NCI-H2107 treated with DMSO at 0.1 percent for 48 hours (cell line): ENCODE results near the gene TRIM24.

Experiments used
- DNase-seq: peaks from one replicate; lab custom pipeline; 2025; ENCODE audit not compliant: unreplicated experiment; lab: John Stamatoyannopoulos, UW

Gene TRIM24

GRCh38 chr7:138568655-138569054 lies 108.6 kb downstream of the TRIM24 start:
- no peak for DNase-seq

GRCh38 chr7:138569418-138569817 lies 109.4 kb downstream of the TRIM24 start:
- DNase-seq, result no peak

- no peak for DNase-seq
Measured at GRCh38 chr7:138570715-138571114, 110.7 kb downstream of the TRIM24 start.

GRCh38 chr7:138573741-138574140 lies 113.7 kb downstream of the TRIM24 start:
- no peak for DNase-seq

GRCh38 chr7:138575897-138576428 lies 115.9 kb downstream of the TRIM24 start:
- no peak for DNase-seq

GRCh38 chr7:138579136-138579535 lies 119.1 kb downstream of the TRIM24 start:
- DNase-seq, result no peak

- no peak for DNase-seq
Measured at GRCh38 chr7:138579671-138580070, 119.6 kb downstream of the TRIM24 start.

- DNase-seq, result no peak
Measured at GRCh38 chr7:138581065-138581464, 121.0 kb downstream of the TRIM24 start.

GRCh38 chr7:138584283-138584682 lies 124.2 kb downstream of the TRIM24 start:
- DNase-seq, result no peak

- DNase-seq, result no peak
Measured at GRCh38 chr7:138584696-138585095, 124.6 kb downstream of the TRIM24 start.

GRCh38 chr7:138585283-138585993 lies 125.4 kb downstream of the TRIM24 start:
- DNase-seq, result no peak

GRCh38 chr7:138587485-138587884 lies 127.4 kb downstream of the TRIM24 start:
- no peak for DNase-seq

GRCh38 chr7:138588986-138589385 lies 128.9 kb downstream of the TRIM24 start:
- no peak for DNase-seq

- DNase-seq, result no peak
Measured at GRCh38 chr7:138590154-138590553, 130.1 kb downstream of the TRIM24 start.

GRCh38 chr7:138595454-138595853 lies 135.4 kb downstream of the TRIM24 start:
- DNase-seq, result no peak

- DNase-seq, result no peak
Measured at GRCh38 chr7:138602451-138602850, 142.4 kb downstream of the TRIM24 start.

GRCh38 chr7:138603549-138604318 lies 143.7 kb downstream of the TRIM24 start:
- DNase-seq, result no peak

- DNase-seq, result no peak
Measured at GRCh38 chr7:138606236-138606635, 146.2 kb downstream of the TRIM24 start.

GRCh38 chr7:138607216-138608126 lies 147.4 kb downstream of the TRIM24 start:
- no peak for DNase-seq

GRCh38 chr7:138608275-138608674 lies 148.2 kb downstream of the TRIM24 start:
- no peak for DNase-seq

- no peak for DNase-seq
Measured at GRCh38 chr7:138610671-138611170, 150.7 kb downstream of the TRIM24 start.
